OCI-LY7 (cell line): ENCODE measurements around the gene TENT5A.

Experiments used
- CTCF ChIP-seq: fragments of 200-600 bp; sonication (generic); conservative IDR thresholded peaks from 2 replicates; pipeline ENCODE4 v1.5.1; 2014; ENCODE audit warnings: mild to moderate bottlenecking, antibody characterized with exemption, low read length, moderate library complexity, mixed read lengths
- EZH2phosphoT487 ChIP-seq: fragments of 200-600 bp; sonication (generic); IDR thresholded peaks from 2 replicates; pipeline ENCODE4 v1.6.1; 2018; ENCODE audit warnings: low read depth, borderline replicate concordance, mild to moderate bottlenecking, mixed run types, antibody characterized with exemption, low read length, moderate library complexity, mixed read lengths

- TF ChIP-seq EZH2phosphoT487 (no peak), CTCF (no peak)
These were observed 14.1 kb upstream of the TENT5A start for GRCh38 chr6:81766482-81767069.
